ENCODE measurements around the gene ARRB1. TPM values are rescaled to one million over a fixed set of nuclear protein-coding genes. Genes with fewer than 3 reads are reported as not detected.

Gene ARRB1
- total RNA-seq, 1 donor from 2014 or later: 22.7 TPM

DNA sequence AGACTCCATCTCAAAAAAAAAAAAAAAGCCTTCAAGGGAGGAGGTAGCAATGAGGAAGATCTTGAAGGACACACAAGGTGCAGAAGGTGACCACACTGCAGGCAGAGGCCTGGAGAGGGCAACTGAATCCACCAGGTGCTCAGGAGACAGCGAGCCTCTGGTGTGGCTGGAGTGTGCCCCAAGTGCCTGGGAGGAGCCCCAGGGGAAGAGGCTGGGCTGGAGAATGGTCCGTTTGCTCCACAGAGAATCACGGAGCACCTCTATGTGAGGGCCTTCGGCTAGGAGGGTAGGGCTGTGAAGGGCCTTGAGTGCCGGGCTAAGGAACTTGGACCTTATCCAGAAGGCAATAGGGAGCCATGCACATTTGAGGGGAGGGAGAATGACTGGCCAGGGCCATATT is 50.3 kb downstream of the ARRB1 start:
- DNase-seq: no peak
- Mint-ChIP-seq H3K27me3 (no peaks in the 10 kb centered on the region), H3K27ac (no peak overlapping the region), H3K36me3 (ENCODE audit: low read depth) (peaks cover 4% of the 10 kb centered on the region), H3K9me3 (no peaks in the 10 kb centered on the region), H3K4me1 (no peaks in the 10 kb centered on the region), H3K4me3 (no peak overlapping the region)
- intact Hi-C loops (cut with micrococcal nuclease): no loop called here

DNA sequence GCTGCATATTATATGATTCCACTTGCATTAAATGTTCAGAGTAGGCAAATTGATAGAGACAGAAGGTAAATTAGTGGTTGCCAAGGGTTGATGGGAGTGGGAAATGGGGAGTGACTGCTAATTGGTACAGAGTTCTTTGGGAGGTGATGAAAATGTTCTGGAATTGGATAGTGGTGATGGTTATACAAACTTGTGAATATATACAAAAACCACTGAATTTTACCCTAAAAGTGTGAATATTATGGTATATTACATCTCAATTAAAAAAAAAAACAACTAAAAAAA is 52.5 kb downstream of the ARRB1 start:
- intact Hi-C loops (cut with micrococcal nuclease): no loop called here
- Mint-ChIP-seq H3K27ac (no peak overlapping the region), H3K9me3 (no peaks in the 10 kb centered on the region), H3K27me3 (no peaks in the 10 kb centered on the region), H3K36me3 (ENCODE audit: low read depth) (peaks cover 6% of the 10 kb centered on the region), H3K4me3 (no peak overlapping the region), H3K4me1 (peaks cover under 1% of the 10 kb centered on the region)
- no peak for DNase-seq

DNA sequence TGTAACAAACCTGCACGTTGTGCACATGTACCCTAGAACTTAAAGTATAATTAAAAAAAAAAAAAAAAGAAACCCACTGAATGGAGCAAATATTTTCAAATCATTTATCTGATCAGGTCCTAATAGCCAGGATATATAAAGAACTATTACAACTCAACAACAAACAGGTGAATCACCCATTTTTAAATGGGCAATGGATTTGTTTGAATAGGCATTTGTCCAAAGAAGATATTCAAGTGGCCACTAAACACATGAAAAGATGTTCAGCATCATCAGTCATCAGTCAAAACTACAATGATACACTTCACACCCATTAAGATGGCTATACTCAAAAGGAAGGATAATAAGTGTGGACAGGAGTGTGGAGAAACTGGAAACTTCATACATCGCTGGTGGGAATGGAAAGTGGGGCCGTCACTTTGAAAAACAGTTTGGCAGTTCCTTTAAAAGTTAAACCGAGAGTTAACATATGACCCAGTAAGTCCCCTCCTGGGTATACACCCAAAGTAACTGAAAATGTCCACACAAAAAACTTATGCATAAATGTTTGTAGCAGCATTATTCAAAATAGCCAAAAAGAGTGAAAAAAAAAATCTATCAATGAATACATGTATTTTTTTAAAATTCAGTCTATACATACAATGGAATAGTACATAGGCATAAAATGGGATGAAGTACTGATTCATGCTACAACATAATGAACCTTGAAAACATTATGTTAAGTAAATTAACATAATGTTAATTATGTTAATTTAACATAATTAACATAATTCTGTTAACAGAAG is 53.1 kb downstream of the ARRB1 start:
- Mint-ChIP-seq H3K36me3 (ENCODE audit: low read depth) (peaks cover 6% of the 10 kb centered on the region), H3K4me1 (peaks cover 2% of the 10 kb centered on the region), H3K27ac (no peak overlapping the region), H3K4me3 (no peak overlapping the region), H3K27me3 (no peaks in the 10 kb centered on the region), H3K9me3 (no peaks in the 10 kb centered on the region)
- no peak for DNase-seq
- intact Hi-C loops (cut with micrococcal nuclease): no loop called here

DNA sequence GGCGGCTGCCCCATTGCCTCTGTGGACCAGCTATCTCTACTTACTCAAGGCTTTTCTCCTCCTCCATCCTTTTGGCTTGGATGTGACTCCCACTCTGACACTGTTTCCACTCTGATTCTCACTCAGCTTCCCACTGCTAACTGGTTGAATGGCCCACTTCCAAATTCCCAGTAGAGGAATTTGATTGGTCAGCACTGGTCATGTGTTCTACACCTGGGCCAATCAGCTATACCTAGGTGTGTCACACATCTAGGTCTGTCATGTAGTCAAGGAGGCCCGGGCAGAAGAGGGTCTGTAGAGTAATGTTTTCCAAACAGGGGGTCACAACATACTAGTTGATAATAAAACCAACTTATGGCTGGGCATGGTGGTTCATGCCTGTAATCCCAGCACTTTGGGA is 57.6 kb downstream of the ARRB1 start:
- H3K27me3 Mint-ChIP-seq: no peaks in the 10 kb centered on the region
- intact Hi-C loops (cut with micrococcal nuclease): no loop called here
- peaks cover 6% of the 10 kb centered on the region for H3K36me3 Mint-ChIP-seq (ENCODE audit: low read depth)
- H3K4me3 Mint-ChIP-seq: no peak overlapping the region
- H3K27ac Mint-ChIP-seq: no peak overlapping the region
- H3K4me1 Mint-ChIP-seq: peaks cover 2% of the 10 kb centered on the region
- no peak for DNase-seq
- no peaks in the 10 kb centered on the region for H3K9me3 Mint-ChIP-seq

DNA sequence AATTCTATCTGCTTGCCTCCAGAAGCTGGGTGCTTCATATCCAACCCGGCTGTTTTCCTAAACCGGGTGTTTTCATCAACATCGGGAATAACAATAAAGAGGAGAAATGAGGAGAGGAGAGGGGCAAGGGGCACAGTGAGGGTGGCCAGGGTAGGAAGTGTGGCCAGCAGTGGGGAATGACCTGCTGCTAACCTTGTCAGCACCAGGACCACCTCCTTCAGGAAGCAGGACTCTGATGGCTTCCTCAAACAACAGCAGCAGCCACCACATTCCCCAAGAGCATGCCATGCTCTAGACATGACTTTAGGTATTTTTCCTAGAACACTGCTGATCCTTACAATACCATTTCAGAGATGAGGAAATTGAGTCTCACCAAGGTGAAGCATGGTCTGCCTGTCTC is 58.5 kb downstream of the ARRB1 start:
- no peak for DNase-seq
- Mint-ChIP-seq H3K9me3 (no peaks in the 10 kb centered on the region), H3K36me3 (ENCODE audit: low read depth) (peaks cover 6% of the 10 kb centered on the region), H3K4me1 (peaks cover 2% of the 10 kb centered on the region), H3K27me3 (no peaks in the 10 kb centered on the region), H3K4me3 (no peak overlapping the region), H3K27ac (no peak overlapping the region)
- intact Hi-C loops (cut with micrococcal nuclease): no loop called here

DNA sequence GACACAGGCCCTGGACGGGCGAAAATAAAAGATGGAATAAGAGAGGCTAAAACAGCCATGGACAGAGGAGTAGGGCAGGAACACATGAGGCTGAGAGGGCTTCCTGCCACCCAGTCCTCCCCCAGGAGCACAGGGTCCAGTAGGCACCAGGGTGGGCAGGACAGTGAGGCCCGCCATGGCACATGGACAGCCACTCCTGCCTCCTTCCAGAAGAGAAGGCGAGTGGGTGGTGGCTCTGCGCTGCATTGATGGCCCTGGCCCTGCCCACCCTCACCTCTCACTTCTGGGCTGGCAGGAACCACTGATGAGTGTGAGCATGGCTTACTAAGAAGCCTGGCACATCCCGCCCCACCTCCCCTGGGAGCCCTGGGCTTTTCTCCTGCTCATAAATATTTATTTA is 59.7 kb downstream of the ARRB1 start:
- Mint-ChIP-seq H3K36me3 (ENCODE audit: low read depth) (peaks cover 4% of the 10 kb centered on the region), H3K4me1 (peaks cover 2% of the 10 kb centered on the region), H3K27ac (no peak overlapping the region), H3K27me3 (no peaks in the 10 kb centered on the region), H3K4me3 (no peak overlapping the region), H3K9me3 (no peaks in the 10 kb centered on the region)
- no peak for DNase-seq
- intact Hi-C loops (cut with micrococcal nuclease): no loop called here

DNA sequence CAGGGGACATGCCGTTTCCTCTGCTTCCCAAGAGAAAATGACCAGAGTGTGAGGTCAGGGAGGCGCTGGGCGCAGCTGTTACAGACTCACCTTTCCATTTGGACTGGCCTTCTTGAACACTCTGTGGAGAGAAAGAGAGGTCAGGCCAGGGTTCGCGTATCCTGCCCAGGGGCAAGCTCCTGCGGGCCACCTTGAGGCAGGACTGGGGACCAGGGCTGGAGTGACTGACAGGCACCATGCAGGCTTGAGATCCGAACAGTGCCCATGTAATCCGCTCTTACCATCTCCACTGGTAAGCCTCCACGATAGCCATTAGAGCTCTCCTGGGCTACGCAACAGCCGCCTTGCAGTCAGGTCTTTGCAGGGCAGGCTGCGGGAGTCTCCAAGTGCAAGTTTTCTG is 61.5 kb downstream of the ARRB1 start:
- Mint-ChIP-seq H3K4me1 (peaks cover 2% of the 10 kb centered on the region), H3K9me3 (no peaks in the 10 kb centered on the region), H3K4me3 (no peak overlapping the region), H3K27ac (no peak overlapping the region), H3K36me3 (ENCODE audit: low read depth) (no peaks in the 10 kb centered on the region), H3K27me3 (no peaks in the 10 kb centered on the region)
- no peak for DNase-seq
- intact Hi-C loops (cut with micrococcal nuclease): no loop called here

DNA sequence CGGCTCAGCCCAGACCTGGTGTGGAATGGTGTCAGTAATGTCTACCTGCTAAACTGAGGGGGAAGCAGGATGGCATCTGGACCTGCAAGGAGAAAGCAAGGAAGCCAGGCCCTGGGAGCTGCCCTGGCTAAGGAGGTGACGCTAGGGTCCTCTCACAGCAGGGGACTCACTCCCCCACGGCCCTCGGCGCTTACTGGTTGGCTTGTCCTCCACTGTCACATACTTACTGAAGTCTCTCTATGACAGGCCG is 62.0 kb downstream of the ARRB1 start:
- no peaks in the 10 kb centered on the region for H3K36me3 Mint-ChIP-seq (ENCODE audit: low read depth)
- H3K27ac Mint-ChIP-seq: no peak overlapping the region

DNA sequence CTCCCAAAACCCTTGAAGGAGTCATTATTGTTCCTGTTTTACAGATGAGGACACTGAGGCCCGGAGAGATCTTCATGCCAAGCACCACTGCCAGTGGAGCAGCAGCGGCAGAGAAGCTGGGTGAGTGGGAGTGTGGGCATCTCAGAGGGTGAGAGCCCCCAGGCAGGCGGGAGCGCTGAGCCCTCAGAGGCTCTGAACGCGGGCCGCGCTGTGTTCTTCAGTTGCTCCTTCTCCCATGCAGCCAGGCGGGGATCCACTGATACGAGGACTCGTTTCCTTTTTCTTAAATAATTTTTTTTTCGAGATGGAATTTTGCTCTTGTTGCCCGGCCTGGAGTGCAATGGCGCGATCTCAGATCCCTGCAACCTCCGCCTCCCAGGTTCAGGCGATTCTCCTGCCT is 63.9 kb downstream of the ARRB1 start:
- intact Hi-C loops (cut with micrococcal nuclease): no loop called here
- Mint-ChIP-seq H3K36me3 (ENCODE audit: low read depth) (no peaks in the 10 kb centered on the region), H3K9me3 (no peaks in the 10 kb centered on the region)

More for the DNA sequence above, 62.0 kb downstream of the ARRB1 start:
- no peak for DNase-seq
- peaks cover 2% of the 10 kb centered on the region for H3K4me1 Mint-ChIP-seq
- intact Hi-C loops (cut with micrococcal nuclease): no loop called here
- no peak overlapping the region for H3K4me3 Mint-ChIP-seq
- H3K9me3 Mint-ChIP-seq: no peaks in the 10 kb centered on the region
- H3K27me3 Mint-ChIP-seq: no peaks in the 10 kb centered on the region

DNA sequence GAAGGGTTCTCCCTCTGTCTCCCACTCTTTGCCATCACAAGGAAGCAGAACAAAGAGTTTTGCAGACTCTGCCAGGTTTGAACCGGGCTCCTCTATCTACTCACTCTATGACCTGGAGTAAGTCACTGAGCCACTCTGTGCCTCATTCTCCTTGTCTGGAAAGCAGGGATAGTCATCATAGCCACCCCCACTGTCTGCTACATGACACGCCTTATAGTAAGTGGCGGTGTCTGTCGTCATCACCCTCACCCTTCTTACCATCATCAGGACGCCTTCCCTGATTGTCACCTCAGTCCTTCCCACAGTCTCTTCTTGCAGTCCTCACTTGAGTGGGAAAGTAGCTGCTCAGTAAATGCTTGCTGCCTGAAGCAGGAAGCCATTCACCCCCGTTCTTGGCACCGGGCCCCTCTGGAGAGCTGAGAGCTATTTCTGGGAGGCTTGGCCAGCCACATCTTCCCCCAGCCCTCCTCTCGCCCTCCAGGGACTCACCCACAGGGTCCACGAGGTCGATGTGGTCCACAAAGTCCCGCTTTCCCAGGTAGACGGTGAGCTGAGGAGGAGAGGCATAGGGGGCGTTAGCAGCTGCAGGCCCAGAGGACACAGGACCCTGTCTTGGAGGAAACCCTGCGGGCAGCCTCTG is 64.5 kb downstream of the ARRB1 start:
- H3K36me3 Mint-ChIP-seq (ENCODE audit: low read depth): no peaks in the 10 kb centered on the region

More for the DNA sequence above, 63.9 kb downstream of the ARRB1 start:
- no peaks in the 10 kb centered on the region for H3K4me1 Mint-ChIP-seq
- H3K27me3 Mint-ChIP-seq: no peaks in the 10 kb centered on the region
- H3K27ac Mint-ChIP-seq: no peak overlapping the region
- H3K4me3 Mint-ChIP-seq: no peak overlapping the region
- DNase-seq: no peak

DNA sequence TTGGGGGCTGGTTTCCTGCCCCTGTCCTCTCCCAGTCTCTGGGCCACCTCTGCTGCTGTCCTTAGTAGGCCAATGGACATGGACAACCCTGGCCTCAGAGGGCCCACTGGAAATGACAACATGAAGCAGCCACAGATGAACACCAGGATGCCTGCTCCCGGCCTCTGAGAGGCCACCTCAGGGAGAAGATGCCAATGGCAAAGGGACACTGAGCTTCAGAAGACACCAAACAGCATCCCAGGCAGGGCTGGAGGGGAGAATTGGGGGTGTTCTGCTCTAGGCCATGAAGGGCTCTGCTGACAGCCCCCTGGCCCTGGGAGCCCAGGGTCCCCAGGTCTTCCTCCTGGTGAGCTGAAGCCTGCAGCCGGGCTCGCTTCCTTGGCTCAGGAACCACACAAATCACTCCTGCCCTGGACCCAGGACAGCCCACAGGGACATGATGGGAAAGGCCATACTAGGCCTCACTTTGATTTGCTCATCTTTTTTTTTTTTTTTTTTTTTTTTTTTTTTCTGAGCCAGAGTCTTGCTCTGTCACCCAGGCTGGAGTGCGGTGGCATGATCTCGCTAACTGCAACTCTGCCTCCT is 65.6 kb downstream of the ARRB1 start:
- no peaks in the 10 kb centered on the region for H3K4me1 Mint-ChIP-seq
- no peaks in the 10 kb centered on the region for H3K27me3 Mint-ChIP-seq
- no peak for DNase-seq
- peaks cover under 1% of the 10 kb centered on the region for H3K36me3 Mint-ChIP-seq (ENCODE audit: low read depth)
- no peaks in the 10 kb centered on the region for H3K9me3 Mint-ChIP-seq
- no peak overlapping the region for H3K4me3 Mint-ChIP-seq
- no peak overlapping the region for H3K27ac Mint-ChIP-seq
- intact Hi-C loops (cut with micrococcal nuclease): no loop called here

More for the DNA sequence above, 64.5 kb downstream of the ARRB1 start:
- Mint-ChIP-seq H3K27me3 (no peaks in the 10 kb centered on the region), H3K4me1 (no peaks in the 10 kb centered on the region), H3K9me3 (no peaks in the 10 kb centered on the region), H3K4me3 (no peak overlapping the region), H3K27ac (no peak overlapping the region)
- intact Hi-C loops (cut with micrococcal nuclease): no loop called here
- no peak for DNase-seq

DNA sequence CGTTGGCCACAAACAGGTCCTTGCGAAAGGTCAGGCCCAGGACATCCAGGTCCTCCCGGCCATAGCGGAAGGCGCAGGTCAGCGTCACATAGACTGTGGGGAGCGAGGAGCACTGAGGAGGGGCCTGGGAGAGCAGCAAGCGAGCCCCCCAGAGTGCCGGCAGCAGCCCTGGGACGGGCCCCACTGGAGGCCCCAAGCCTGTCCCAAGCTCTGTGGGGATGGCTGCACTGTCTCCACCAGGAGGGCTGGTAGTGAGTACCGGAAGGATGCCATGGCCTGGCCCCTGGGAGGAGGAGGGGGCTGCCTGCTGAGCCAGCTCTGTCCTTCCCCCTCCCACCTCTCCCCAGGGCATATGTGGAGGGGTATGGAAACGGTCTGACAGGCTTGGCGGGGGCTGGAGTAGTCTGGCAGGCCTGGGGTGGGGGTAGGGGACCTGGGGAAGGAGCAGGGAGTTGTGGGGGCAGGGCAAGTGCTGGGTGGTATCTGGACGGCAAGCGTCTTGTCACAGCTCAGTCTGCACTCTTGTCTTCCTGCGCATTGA is 68.0 kb downstream of the ARRB1 start:
- Mint-ChIP-seq H3K9me3 (no peaks in the 10 kb centered on the region), H3K27ac (no peak overlapping the region), H3K4me3 (no peak overlapping the region), H3K36me3 (ENCODE audit: low read depth) (peaks cover 4% of the 10 kb centered on the region), H3K4me1 (peaks cover 9% of the 10 kb centered on the region), H3K27me3 (no peaks in the 10 kb centered on the region)
- intact Hi-C loops (cut with micrococcal nuclease): no loop called here
- no peak for DNase-seq

DNA sequence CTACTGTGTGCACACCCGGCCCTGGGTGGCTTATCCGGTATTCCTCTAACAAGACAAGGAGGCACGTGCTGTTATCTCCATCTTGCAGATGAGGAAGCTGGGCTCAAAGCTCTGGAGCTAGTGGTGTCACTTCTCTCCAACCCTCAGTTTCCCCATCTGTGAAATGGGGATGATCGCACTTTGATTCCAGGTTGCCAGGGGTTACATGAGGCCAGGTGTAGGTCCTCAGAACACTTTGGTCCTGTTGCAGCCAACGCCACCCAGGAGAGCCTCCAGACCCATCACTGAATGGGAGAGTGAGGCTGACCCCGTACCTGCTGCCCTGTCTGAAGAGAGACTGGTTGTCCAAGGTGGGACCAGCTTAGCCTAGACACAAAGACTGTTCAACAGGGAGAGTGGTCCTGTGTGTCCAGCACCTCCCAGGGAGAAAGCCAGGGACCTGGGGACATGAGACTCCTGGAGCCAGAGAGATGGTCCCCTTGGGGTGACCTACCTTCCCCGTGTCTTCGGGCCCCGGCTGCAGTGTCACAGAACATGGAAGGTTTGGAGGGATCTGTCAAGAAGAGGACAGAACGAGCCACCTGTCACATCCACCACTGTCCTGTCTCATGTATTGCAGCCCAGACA is 69.9 kb downstream of the ARRB1 start:
- Mint-ChIP-seq H3K27me3 (no peaks in the 10 kb centered on the region), H3K4me3 (no peak overlapping the region)

DNA sequence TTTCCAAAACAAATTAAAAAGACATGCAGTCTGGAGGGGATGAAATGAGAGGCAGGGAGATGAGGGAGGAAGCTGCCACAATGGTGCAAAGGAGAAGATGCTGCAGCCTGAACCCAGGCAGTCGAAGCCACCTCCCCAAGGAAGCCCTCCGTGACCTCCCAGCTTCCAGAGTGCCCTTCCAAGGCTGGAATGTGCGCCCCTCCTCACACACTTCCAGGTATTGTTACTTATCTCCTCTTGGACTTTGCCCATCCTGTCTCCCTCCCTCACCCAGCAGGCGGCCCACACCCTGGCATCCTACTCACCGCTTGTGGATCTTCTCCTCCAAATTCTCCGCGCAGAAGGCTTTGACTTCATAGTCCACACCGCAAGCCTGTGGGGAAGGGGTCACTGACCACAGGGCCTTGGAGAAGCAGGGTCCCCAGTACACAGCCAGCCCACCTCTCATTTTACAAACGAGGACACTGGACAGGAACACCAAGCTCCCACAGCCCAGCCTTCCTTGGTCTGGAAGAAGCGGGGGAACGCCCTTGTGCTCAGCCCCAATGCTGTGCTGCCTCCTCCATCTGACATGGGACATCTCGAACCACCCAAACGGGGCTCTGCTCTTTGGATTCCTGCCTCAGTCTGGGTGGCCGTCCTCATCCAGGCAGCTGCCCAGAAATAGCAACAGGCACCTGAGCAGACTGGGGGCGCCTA is 70.5 kb downstream of the ARRB1 start:
- H3K27ac Mint-ChIP-seq: no peak overlapping the region

More for the DNA sequence above, 69.9 kb downstream of the ARRB1 start:
- no peak for DNase-seq
- intact Hi-C loops (cut with micrococcal nuclease): loop anchor here (2.0 kb wide), 1 partner anchor 47 kb away; no protein-coding TSS in a partner anchor
- Mint-ChIP-seq H3K36me3 (ENCODE audit: low read depth) (peaks cover 11% of the 10 kb centered on the region), H3K9me3 (no peaks in the 10 kb centered on the region), H3K4me1 (peaks cover 12% of the 10 kb centered on the region), H3K27ac (no peak overlapping the region)

More for the DNA sequence above, 70.5 kb downstream of the ARRB1 start:
- no peaks in the 10 kb centered on the region for H3K27me3 Mint-ChIP-seq
- no peak for DNase-seq
- H3K4me3 Mint-ChIP-seq: no peak overlapping the region
- no peaks in the 10 kb centered on the region for H3K9me3 Mint-ChIP-seq
- H3K4me1 Mint-ChIP-seq: peaks cover 18% of the 10 kb centered on the region
- intact Hi-C loops (cut with micrococcal nuclease): loop anchor here (1.0 to 2.0 kb wide), 3 partner anchors 48 to 107 kb away; no protein-coding TSS in a partner anchor
- H3K36me3 Mint-ChIP-seq (ENCODE audit: low read depth): peaks cover 11% of the 10 kb centered on the region
